ENCODE data around the gene POMT1.

The POMT1 gene

DNA sequence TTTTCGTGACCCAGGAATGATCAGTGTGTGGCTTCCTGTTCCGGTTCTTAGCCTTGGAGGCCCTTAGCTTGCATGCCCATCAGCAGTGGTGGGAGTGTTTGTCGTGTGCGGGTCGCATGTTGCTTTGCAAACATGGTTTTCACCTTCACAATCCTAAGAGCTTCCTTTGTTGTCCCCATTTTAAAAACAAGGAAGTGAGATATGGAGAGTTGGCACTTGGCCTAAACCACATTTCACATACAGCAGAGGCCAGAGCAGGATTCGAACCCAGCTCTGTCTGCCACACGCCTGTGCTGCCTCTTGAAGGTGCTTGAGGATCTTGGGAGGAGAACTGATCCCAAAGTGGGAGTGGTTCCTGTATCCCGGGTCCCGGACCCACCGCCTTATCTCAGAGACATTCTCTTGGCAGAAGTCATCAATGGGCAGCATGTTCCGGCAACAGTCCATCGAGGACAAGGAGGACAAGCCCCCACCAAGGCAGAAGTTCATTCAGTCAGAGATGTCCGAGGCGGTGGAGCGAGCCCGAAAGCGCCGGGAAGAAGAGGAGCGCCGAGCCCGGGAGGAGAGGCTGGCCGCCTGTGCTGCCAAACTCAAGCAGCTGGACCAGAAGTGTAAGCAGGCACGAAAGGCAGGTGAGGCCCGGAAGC lies 38.2 kb upstream of the POMT1 start:
- H3K27ac ChIP-seq: peak overlapping the region; percentile 7
- CTCF ChIA-PET: no interaction called here
- POLR2A ChIA-PET (ENCODE audit: low non-redundant PET): no interaction called here
- DNase-seq (ENCODE audit: low spot score): no peak
- TF ChIP-seq CTCF (conservative IDR thresholded peaks at IDR 0.05; ENCODE audit: low read depth): no peak

DNA sequence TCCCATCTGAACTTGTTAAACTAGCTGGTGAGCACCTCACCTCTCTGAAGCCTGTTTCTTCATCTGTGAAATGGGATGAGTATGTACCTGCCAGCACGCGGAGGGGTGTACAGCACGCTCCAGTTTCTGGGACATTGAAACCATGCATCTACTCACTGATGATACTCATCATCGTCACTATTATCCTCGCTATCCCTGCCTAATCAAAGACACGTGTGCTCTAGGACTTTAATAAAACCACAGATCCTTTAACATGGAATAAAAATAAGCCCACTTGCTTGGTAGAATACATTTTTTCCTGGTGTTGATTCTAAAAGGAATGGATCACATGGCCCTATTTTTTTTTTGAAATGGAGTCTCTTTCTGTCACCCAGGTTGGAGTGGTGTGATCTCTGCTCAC lies 37.3 kb upstream of the POMT1 start:
- H3K27ac ChIP-seq: 0 out of 2 replicates have a peak overlapping the region, but pooled peaks have one; percentile 16
- ChIA-PET CTCF (no interaction called here), POLR2A (ENCODE audit: low non-redundant PET) (no interaction called here)
- no peak for TF ChIP-seq CTCF (conservative IDR thresholded peaks at IDR 0.05; ENCODE audit: low read depth)
- no peak for DNase-seq (ENCODE audit: low spot score)

DNA sequence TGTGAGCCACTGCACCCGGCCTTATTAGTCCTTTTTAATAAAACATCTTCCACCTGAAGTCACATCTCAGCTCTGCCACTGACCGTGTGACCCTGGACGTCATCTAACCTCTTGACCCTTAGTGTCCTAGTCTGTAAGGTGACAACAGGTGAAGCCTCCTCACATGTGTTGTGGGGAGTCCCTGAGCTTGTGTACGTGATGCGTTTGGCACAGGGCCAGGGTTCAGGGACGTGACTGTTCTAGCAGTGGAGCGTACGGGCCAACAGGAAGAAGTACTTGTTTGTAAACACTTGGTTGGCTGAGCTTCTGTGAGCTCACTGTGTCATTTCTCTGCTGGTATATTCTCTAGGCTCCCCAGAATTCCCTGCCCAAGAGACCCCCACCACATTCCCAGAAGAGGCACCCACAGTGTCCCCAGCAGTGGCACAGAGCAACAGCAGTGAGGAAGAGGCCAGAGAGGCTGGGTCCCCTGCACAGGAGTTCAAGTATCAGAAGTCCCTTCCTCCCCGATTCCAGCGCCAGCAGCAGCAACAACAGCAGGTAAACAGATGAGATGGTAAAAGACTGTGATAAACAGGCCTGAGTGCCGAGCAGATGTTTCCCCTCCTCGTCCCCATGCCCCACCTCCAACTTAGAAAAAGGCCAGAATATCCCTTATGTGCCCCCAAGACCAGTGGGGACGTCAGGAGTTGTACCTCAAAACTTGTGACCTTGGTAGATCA lies 35.3 kb upstream of the POMT1 start:
- no peak overlapping the region for H3K27ac ChIP-seq
- POLR2A ChIA-PET (ENCODE audit: low non-redundant PET): no interaction called here
- TF ChIP-seq CTCF (conservative IDR thresholded peaks at IDR 0.05; ENCODE audit: low read depth): no peak
- CTCF ChIA-PET: interaction anchor here (0.6 kb wide), 2 partner anchors 263 to 282 kb away, joined by 3 to 4 read pairs; no protein-coding TSS in a partner anchor
- no peak for DNase-seq (ENCODE audit: low spot score)

GRCh38 chr9:131468031-131468430 lies 34.7 kb upstream of the POMT1 start:
- H3K27ac ChIP-seq: no peak overlapping the region
- ChIA-PET CTCF (interaction anchor here (0.6 kb wide), 1 partner anchor 263 kb away, joined by 3 read pairs; no protein-coding TSS in a partner anchor), POLR2A (ENCODE audit: low non-redundant PET) (no interaction called here)
- DNase-seq (ENCODE audit: low spot score): no peak
- no peak for TF ChIP-seq CTCF (conservative IDR thresholded peaks at IDR 0.05; ENCODE audit: low read depth)

DNA sequence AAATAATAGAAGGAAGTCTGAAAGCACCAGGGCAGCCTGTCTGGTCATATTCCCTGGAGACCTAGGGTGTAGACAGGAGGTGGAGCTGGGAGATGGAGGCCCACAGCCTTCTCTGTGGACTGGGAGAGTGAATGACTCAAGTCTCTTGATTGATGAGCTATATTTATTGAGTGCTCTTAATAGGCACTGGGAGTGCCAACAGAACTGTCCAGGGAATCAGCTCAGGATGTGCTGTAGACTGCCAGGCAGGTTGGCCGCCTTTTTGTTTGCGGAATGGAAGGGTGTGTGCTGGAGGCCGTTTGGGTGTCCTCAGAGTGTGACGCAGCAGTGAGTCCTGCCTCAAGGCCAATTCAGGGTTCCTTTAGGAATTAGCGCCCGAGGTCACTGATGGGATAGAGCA lies 33.4 kb upstream of the POMT1 start:
- POLR2A ChIA-PET (ENCODE audit: low non-redundant PET): no interaction called here
- CTCF ChIA-PET: interaction anchor here (0.6 to 1.2 kb wide), 2 partner anchors 22 to 119 kb away, joined by 3 to 5 read pairs; no protein-coding TSS in a partner anchor
- no peak for DNase-seq (ENCODE audit: low spot score)
- H3K27ac ChIP-seq: 0 out of 2 replicates have a peak overlapping the region, but pooled peaks have one; percentile 2
- TF ChIP-seq CTCF (conservative IDR thresholded peaks at IDR 0.05; ENCODE audit: low read depth): no peak

- 0 out of 2 replicates have a peak overlapping the region, but pooled peaks have one; percentile 2 for H3K27ac ChIP-seq
- no peak for TF ChIP-seq CTCF (conservative IDR thresholded peaks at IDR 0.05; ENCODE audit: low read depth)
- ChIA-PET POLR2A (ENCODE audit: low non-redundant PET) (no interaction called here), CTCF (interaction anchor here (0.6 to 0.8 kb wide), 2 partner anchors 11 to 66 kb away, joined by 3 to 4 read pairs; no protein-coding TSS in a partner anchor)
- DNase-seq (ENCODE audit: low spot score): no peak
Observed at GRCh38 chr9:131469951-131470350, 32.8 kb upstream of the POMT1 start.
